ENCODE results near the gene RNF130.

DNA sequence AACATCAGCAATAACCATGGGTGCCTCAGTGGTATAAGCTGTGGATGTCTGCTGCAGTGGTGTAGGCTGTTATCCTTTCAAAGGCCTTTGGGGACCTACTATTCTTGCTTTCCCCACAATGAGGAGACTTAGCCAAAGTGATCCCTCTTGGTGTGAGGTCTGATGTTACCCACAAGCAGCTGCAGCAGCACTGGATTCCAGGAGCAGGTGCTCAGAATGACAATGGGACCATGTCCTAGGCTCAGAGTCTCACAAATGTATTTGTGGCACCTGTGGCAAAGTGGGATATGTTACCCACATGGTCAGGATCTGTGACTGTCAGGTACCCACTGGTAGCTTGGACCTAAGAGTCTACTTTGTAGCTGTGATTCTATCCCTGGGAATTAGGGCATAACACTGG lies 70.4 kb downstream of the RNF130 start:
- TF ChIP-seq, protein P1, sequence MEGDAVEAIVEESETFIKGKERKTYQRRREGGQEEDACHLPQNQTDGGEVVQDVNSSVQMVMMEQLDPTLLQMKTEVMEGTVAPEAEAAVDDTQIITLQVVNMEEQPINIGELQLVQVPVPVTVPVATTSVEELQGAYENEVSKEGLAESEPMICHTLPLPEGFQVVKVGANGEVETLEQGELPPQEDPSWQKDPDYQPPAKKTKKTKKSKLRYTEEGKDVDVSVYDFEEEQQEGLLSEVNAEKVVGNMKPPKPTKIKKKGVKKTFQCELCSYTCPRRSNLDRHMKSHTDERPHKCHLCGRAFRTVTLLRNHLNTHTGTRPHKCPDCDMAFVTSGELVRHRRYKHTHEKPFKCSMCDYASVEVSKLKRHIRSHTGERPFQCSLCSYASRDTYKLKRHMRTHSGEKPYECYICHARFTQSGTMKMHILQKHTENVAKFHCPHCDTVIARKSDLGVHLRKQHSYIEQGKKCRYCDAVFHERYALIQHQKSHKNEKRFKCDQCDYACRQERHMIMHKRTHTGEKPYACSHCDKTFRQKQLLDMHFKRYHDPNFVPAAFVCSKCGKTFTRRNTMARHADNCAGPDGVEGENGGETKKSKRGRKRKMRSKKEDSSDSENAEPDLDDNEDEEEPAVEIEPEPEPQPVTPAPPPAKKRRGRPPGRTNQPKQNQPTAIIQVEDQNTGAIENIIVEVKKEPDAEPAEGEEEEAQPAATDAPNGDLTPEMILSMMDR (IDR thresholded peaks at IDR 0.05 in 4 of 5, conservative IDR thresholded peaks at IDR 0.05 in 1 of 5), result no peak
- TF ChIP-seq POLR2A (IDR thresholded peaks at IDR 0.05), result no peak

Measured in gastrocnemius medialis (tissue), 4 donors.